ENCODE measurements around the gene RSPRY1. TPM values are rescaled to one million over a fixed set of nuclear protein-coding genes. Genes with fewer than 3 reads are reported as not detected.

RSPRY1 gene
- total RNA-seq, 1 experiment from 2014 or later = 24.9 TPM

- ChIA-PET POLR2A (no interaction called here), CTCF (interaction anchor here (1.0 kb wide), 1 partner anchor 464 kb away, joined by 3 read pairs; no protein-coding TSS in a partner anchor), RAD21 (ENCODE audit: low non-redundant PET in 1 of 2, low total read pairs in 2 of 2, uncharacterized antibody in 2 of 2, unreplicated experiment in 2 of 2) (no interaction called here)
- ATAC-seq (no peak), DNase-seq (ENCODE audit: low read depth, low spot score) (no peak)
- Histone ChIP-seq H3K9me2 (ENCODE audit: insufficient read depth) (no peaks in the 10 kb centered on the region), H3K27me3 (ENCODE audit: insufficient read depth, low read length) (no peaks in the 10 kb centered on the region), H2AFZ (ENCODE audit: low read depth, low read length, poor library complexity, severe bottlenecking) (no peak overlapping the region), H3K4me2 (ENCODE audit: low read length) (no peak overlapping the region), H3K36me3 (ENCODE audit: control insufficient read depth in 1 of 2, insufficient read depth in 2 of 2, low read length in 2 of 2) (peaks cover 38 to 48% of the 10 kb centered on the region in 2 experiments), H3K4me3 (replicated peaks in 1 of 2; ENCODE audit: low read depth in 1 of 2, low read length in 2 of 2) (no peak overlapping the region), H3K79me2 (ENCODE audit: insufficient read depth, low read length) (no peaks in the 10 kb centered on the region), H3K27ac (ENCODE audit: low read depth, low read length) (no peak overlapping the region), H3K9ac (ENCODE audit: low read length) (no peak overlapping the region), H4K20me1 (ENCODE audit: insufficient read depth) (no peaks in the 10 kb centered on the region), H3K4me1 (ENCODE audit: control insufficient read depth in 1 of 2, insufficient read depth in 2 of 2, low read length in 2 of 2) (no peaks in the 10 kb centered on the region), H3K9me3 (ENCODE audit: control insufficient read depth in 1 of 2, insufficient read depth in 1 of 2, low read depth in 1 of 2, low read length in 2 of 2) (no peaks in the 10 kb centered on the region)
- intact Hi-C loops (cut with micrococcal nuclease) = no loop called here
- TF ChIP-seq ELF1 (IDR thresholded peaks at IDR 0.05; ENCODE audit: borderline replicate concordance, low read depth) = no peak
- no peak for TF ChIP-seq JUND (IDR thresholded peaks at IDR 0.05)
- no peak for TF ChIP-seq ZFX (IDR thresholded peaks at IDR 0.05)
- TF ChIP-seq POLR2A (IDR thresholded peaks at IDR 0.05; ENCODE audit: borderline replicate concordance, extremely low read depth, insufficient read depth, insufficient read length) = no peak
- TF ChIP-seq EGR1 (IDR thresholded peaks at IDR 0.05; ENCODE audit: low read depth) = no peak
- TF ChIP-seq CBX3 (IDR thresholded peaks at IDR 0.05; ENCODE audit: low read depth) = no peak
- no peak for TF ChIP-seq SRF (IDR thresholded peaks at IDR 0.05; ENCODE audit: low read depth)
- no peak for TF ChIP-seq CTCF (IDR thresholded peaks at IDR 0.05 in 2 of 3, conservative IDR thresholded peaks at IDR 0.05 in 1 of 3; ENCODE audit: borderline replicate concordance in 1 of 3, insufficient read depth in 1 of 3, low read depth in 2 of 3, low read length in 2 of 3)
- TF ChIP-seq ZBTB33 (IDR thresholded peaks at IDR 0.05; ENCODE audit: extremely low read depth, insufficient replicate concordance, low read length) = no peak
- TF ChIP-seq REST (IDR thresholded peaks at IDR 0.05; ENCODE audit: low read depth) = no peak
- no TSS peak for BruUV-seq (replicated peaks)
Observed at GRCh38 chr16:57166451-57166850, 19.7 kb upstream of the RSPRY1 start.

All from HCT116 (cell line).